WERI-Rb-1 (cell line): ENCODE measurements around the gene SULT4A1.

Experiments
- DNase-seq: peaks from one replicate; pipeline ENCODE4 v3.0.0-alpha.2; 2020
- H3K27ac ChIP-seq: fragments of 250-450 bp; sonication (Bioruptor Pico); 2 replicates; pipeline ENCODE4 v1.5.1; 2020; ENCODE audit warnings: mild to moderate bottlenecking, moderate library complexity
- H3K27me3 ChIP-seq: fragments of 250-450 bp; sonication (Bioruptor Pico); 2 replicates; pipeline ENCODE4 v1.5.1; 2021; ENCODE audit warnings: mild to moderate bottlenecking, low read depth, moderate library complexity; ENCODE audit not compliant: insufficient read depth, severe bottlenecking
- H3K36me3 ChIP-seq: fragments of 250-450 bp; sonication (Bioruptor Pico); 2 replicates; pipeline ENCODE4 v1.5.1; 2020; ENCODE audit warnings: mild to moderate bottlenecking, moderate library complexity
- H3K4me3 ChIP-seq: 2 replicates; pipeline ENCODE4 v1.5.1; 2011; ENCODE audit warnings: low read depth, mild to moderate bottlenecking, control low read depth, low read length
- H3K9me3 ChIP-seq: fragments of 250-450 bp; sonication (Bioruptor Pico); 2 replicates; pipeline ENCODE4 v1.5.1; 2021; ENCODE audit warnings: mild to moderate bottlenecking, moderate library complexity; ENCODE audit not compliant: severe bottlenecking
- TF ChIP-seq, protein P1 (sequence below): IDR thresholded peaks from 2 replicates; pipeline ENCODE4 v1.5.1; 2011; ENCODE audit warnings: low read depth, mild to moderate bottlenecking, control low read depth, inconsistent platforms, low read length

Gene SULT4A1

DNA sequence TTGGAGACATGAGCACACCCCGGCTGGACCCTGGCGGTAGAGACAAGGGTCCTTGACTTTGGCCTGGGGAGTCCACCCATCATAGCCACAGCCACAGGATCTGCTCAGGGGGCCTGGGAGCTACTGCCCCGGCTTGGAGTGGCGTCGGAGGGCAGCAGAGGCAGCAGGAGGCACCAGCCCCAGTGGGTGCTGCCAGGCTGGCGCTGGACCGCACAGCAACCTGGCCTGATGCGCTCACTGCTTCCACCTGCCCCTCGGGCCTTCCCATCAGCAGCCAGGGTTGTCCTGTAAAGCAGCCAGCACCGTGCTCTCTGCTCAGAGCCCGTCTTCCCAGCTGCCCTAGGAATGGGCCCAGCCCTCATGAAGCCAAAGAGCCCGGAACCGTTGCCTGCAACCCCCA is 21.9 kb downstream of the SULT4A1 start:
- H3K4me3 ChIP-seq, result no peak overlapping the region
- H3K36me3 ChIP-seq, result peaks cover 46% of the 10 kb centered on the region
- no peaks in the 10 kb centered on the region for H3K27me3 ChIP-seq
- H3K27ac ChIP-seq, result no peak overlapping the region
- DNase-seq, result no peak
- no peaks in the 10 kb centered on the region for H3K9me3 ChIP-seq
- TF ChIP-seq, protein P1, sequence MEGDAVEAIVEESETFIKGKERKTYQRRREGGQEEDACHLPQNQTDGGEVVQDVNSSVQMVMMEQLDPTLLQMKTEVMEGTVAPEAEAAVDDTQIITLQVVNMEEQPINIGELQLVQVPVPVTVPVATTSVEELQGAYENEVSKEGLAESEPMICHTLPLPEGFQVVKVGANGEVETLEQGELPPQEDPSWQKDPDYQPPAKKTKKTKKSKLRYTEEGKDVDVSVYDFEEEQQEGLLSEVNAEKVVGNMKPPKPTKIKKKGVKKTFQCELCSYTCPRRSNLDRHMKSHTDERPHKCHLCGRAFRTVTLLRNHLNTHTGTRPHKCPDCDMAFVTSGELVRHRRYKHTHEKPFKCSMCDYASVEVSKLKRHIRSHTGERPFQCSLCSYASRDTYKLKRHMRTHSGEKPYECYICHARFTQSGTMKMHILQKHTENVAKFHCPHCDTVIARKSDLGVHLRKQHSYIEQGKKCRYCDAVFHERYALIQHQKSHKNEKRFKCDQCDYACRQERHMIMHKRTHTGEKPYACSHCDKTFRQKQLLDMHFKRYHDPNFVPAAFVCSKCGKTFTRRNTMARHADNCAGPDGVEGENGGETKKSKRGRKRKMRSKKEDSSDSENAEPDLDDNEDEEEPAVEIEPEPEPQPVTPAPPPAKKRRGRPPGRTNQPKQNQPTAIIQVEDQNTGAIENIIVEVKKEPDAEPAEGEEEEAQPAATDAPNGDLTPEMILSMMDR, result no peak

DNA sequence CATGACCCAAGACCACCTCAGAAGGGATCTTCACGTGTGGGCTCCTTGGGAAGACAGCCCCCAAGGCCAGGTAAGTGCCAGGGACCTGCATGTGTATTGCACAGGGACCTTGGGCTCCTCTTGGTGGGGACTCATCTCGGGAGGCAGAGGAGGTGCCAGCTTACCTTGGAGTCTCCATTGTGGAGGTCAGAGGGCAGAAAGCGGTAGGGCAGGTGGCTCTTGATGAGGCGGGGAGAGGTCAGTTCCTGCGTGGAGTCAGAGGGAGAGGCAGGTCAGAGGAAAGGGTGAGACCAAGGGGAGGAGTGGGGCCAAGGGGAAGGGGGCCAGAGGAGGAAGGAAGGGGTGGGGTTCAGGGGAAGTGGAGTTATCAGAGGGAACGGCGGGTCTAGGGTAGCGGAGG is 22.5 kb downstream of the SULT4A1 start:
- TF ChIP-seq, protein P1, result no peak
- no peak for DNase-seq
- Histone ChIP-seq H3K4me3 (no peak overlapping the region), H3K27me3 (no peaks in the 10 kb centered on the region), H3K36me3 (peaks cover 50% of the 10 kb centered on the region), H3K9me3 (no peaks in the 10 kb centered on the region), H3K27ac (no peak overlapping the region)

DNA sequence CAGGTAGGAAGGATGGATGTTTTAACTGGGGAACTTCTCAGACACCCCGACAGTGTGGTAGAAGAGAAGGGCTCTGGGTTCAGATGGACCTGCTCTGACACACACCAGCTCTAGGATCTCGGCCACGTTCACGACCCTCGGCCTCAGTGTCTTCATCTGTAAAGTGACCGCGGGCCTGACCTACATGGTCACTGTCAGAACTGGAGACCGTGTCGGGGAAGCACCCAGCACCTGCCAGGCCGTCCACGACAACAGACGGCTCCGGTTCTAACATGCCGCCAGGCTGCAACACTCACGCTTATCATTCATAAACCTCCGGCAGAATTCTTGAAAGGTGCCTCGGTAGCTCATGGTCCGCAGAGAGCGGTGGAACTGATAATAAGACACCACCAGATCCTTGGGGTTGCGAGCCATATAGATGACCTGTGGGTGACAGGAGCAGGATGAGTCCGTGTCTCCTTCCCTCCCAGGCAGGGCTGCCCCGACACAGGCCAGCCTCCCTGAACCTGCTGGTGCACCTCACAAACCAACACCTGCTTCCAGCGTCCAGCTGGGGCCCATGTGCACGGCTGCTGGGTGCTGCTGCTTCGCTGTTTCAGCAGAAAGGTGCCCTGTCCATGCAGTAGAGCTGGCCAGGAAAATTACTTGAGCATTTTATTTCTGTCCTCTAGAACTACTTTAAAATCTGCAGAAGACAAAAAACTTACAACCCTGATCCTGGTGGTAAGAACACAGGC is 23.6 kb downstream of the SULT4A1 start:
- no peak for DNase-seq
- Histone ChIP-seq H3K27ac (no peak overlapping the region), H3K36me3 (peaks cover 52% of the 10 kb centered on the region), H3K27me3 (no peaks in the 10 kb centered on the region), H3K9me3 (no peaks in the 10 kb centered on the region), H3K4me3 (no peak overlapping the region)
- TF ChIP-seq, protein P1, result no peak

DNA sequence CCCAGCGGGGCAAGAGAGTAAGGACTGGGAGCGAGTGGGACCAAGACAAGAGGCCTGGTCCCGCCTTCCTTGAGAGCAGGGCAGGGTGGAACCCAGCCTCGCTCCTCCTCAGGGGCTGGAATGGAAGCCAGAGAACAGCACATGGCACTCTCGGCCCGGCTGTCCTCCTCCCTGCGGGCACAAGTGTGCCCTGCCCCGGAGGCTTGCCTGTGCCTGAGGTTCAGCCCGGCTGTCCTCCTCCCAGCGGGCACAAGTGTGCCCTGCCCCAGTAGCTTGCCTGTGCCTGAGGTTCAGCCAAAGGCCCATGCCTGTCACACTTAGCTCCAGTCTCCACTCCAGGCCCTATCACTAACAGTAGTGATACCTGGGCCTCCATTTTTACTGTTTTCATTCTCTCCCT is 24.2 kb downstream of the SULT4A1 start:
- TF ChIP-seq, protein P1, result no peak
- no peaks in the 10 kb centered on the region for H3K9me3 ChIP-seq
- H3K27me3 ChIP-seq, result no peaks in the 10 kb centered on the region
- peaks cover 55% of the 10 kb centered on the region for H3K36me3 ChIP-seq
- no peak overlapping the region for H3K27ac ChIP-seq
- no peak for DNase-seq
- H3K4me3 ChIP-seq, result no peak overlapping the region

DNA sequence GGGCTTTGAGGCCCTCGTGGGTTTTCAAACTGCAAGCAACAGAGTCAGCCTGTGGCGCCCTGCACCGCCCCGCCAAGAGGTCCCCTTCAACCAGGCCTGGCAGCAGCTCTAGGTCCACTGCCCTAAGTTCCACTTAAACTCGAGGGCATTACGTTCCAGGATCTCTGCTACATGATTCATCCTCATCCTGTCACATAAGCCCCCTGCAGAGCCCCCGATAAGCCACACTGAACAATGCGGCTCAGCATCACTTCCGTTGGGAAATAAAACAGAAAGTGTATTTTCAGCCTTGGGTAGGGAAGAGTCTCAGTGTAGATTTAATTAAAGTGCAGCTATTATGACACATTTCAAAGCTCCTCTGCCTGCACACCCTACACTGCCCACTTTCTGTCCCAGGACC is 24.6 kb downstream of the SULT4A1 start:
- Histone ChIP-seq H3K36me3 (peaks cover 60% of the 10 kb centered on the region), H3K27me3 (no peaks in the 10 kb centered on the region), H3K9me3 (no peaks in the 10 kb centered on the region), H3K27ac (no peak overlapping the region), H3K4me3 (no peak overlapping the region)
- TF ChIP-seq, protein P1, result no peak
- no peak for DNase-seq

DNA sequence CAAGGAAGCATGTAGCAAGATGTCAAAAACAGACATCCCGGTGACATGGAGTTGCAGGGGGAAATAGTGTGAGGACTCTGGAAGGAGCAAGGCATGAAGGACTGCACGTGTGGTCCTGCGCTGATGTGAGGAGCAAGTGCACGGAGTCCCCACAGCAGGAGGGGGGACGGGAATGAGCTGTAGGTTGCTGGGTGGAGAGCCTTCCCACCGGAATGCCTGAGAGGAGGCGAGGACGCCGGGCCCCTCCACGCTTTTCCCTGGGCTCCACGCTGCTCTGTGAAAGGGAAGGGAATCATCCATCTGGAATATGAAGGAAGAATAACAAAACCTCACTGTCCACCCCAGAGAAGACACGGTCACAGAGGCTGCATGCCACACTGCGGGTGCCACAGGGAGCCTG is 26.6 kb downstream of the SULT4A1 start:
- Histone ChIP-seq H3K36me3 (peaks cover 65% of the 10 kb centered on the region), H3K27ac (no peak overlapping the region), H3K9me3 (no peaks in the 10 kb centered on the region), H3K27me3 (no peaks in the 10 kb centered on the region), H3K4me3 (no peak overlapping the region)
- DNase-seq, result no peak
- TF ChIP-seq, protein P1, result no peak
